Measurements from ENCODE around the gene TTLL11.

The TTLL11 gene

DNA sequence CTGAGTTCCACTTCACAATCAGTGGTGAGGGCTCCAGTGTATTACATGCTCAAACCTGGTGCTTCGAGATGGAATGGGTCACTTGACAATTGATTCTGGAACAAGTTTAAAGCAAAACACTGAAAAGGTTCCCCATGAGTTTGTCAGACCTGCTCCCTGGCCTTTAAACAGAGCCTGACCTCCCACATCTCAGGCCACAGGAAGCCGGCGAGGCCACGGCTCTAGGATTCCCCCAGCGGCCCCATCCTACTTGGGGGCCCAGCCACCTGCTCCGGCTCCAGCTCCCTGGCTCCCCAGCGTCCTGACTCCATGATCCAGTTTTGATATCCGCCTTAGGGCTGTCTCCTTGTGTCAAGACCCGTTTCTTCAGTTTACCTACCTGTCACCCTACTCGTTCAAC, 62.0 kb downstream of the TTLL11 start:
- TF ChIP-seq, protein P1, sequence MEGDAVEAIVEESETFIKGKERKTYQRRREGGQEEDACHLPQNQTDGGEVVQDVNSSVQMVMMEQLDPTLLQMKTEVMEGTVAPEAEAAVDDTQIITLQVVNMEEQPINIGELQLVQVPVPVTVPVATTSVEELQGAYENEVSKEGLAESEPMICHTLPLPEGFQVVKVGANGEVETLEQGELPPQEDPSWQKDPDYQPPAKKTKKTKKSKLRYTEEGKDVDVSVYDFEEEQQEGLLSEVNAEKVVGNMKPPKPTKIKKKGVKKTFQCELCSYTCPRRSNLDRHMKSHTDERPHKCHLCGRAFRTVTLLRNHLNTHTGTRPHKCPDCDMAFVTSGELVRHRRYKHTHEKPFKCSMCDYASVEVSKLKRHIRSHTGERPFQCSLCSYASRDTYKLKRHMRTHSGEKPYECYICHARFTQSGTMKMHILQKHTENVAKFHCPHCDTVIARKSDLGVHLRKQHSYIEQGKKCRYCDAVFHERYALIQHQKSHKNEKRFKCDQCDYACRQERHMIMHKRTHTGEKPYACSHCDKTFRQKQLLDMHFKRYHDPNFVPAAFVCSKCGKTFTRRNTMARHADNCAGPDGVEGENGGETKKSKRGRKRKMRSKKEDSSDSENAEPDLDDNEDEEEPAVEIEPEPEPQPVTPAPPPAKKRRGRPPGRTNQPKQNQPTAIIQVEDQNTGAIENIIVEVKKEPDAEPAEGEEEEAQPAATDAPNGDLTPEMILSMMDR (conservative IDR thresholded peaks at IDR 0.05; ENCODE audit: low read depth, low read length): no peak
- H3K4me3 ChIP-seq (ENCODE audit: low read depth, low read length): no peak overlapping the region
- DNase-seq (ENCODE audit: low read depth): no peak

DNA sequence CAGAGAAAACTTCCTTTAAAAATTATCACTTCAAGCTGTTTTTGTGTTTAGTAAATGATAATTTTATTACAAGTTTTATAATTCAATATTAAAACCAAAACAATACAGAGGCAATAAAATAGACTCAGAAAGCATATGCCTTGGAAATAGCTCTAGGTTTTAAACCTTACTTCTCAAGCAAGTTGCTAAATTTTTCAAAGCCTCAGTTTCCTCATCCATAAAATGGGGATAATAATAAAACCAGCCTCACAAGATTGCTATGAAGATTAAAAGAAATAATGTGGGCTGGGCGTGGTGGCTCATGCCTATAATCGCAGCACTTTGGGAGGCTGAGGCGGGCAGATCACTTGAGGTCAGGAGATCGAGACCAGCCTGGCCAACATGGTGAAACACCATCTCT, 62.8 kb downstream of the TTLL11 start:
- DNase-seq (ENCODE audit: low read depth): no peak
- no peak overlapping the region for H3K4me3 ChIP-seq (ENCODE audit: low read depth, low read length)
- TF ChIP-seq, protein P1 (conservative IDR thresholded peaks at IDR 0.05; ENCODE audit: low read depth, low read length): no peak

DNA sequence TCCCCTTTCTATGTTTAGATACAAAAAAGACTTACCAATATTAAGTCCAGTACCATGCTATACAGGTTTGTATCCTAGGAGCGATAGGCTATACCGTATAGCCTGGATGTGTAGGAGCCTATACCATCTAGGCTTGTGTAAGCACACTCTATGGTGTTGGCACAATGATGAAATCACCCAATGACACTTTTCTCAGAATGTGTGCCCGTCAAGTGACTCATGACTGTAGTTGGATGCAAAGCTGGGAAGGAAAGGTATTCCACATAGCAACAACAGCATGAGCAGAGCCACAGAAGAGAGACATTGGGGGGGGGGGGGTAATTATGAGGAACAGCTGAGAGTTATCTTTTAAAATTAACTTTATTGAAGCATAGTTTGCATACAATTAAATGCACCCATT, 63.2 kb downstream of the TTLL11 start:
- DNase-seq (ENCODE audit: low read depth): no peak
- H3K4me3 ChIP-seq (ENCODE audit: low read depth, low read length): no peak overlapping the region
- TF ChIP-seq, protein P1 (conservative IDR thresholded peaks at IDR 0.05; ENCODE audit: low read depth, low read length): no peak

DNA sequence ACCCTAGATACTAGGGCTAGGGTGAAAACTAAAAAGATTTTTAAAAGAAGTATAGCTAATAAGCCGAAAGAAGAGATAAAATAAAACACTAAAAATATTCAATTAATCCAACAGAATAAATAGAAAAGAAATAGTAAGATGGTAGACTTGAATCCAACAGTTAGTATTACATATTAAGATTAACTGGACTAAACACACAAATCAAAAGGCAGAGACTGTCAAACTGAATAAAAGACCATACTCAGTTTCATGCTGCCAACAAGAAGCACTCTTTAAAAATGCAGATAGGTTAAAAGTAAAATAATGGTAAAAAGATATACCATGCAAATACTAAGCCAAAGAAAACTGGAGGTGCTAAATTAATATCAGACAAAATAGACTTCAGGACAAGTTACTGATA, 65.0 kb downstream of the TTLL11 start:
- TF ChIP-seq, protein P1 (conservative IDR thresholded peaks at IDR 0.05; ENCODE audit: low read depth, low read length): no peak
- DNase-seq (ENCODE audit: low read depth): no peak
- H3K4me3 ChIP-seq (ENCODE audit: low read depth, low read length): no peak overlapping the region

DNA sequence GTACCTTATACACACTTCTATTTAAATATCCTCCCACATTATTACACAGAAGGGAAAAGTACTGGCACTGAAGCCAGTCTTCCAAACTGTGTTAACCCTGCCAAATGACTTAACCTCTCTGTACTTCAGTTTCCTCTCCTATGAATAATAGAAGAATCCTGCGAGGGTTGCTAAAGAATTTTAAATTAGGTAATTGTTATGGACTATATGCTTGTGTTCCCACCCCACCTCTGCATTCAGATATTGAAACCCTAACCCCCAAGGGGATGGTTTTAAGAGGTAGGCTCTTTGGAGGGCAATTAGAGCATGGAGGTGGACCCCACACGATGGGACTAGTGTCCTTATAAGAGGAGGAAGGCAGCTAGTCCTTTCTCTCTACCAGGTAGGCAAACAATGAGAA, 72.7 kb downstream of the TTLL11 start:
- no peak overlapping the region for H3K4me3 ChIP-seq (ENCODE audit: low read depth, low read length)
- TF ChIP-seq, protein P1 (conservative IDR thresholded peaks at IDR 0.05; ENCODE audit: low read depth, low read length): no peak
- DNase-seq (ENCODE audit: low read depth): peak; percentile 16

DNA sequence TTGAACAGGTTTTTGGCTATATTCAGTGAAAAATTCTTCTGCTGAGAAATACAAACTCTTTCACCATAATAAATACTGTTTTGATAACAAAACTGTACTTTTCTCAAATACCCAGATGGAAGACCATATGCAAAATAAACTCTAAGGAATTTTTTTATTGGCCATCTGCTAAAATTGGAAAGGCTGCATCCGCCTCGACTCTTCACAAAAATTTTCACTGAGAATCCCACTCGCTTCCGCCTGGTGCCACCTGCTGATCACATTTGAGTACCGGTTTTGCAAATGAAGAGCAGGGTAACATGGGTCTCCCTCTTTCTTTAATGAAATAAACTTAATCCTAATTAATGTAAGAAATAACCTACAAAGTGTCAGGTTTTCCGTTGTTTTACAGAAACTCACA, 76.4 kb downstream of the TTLL11 start:
- TF ChIP-seq, protein P1 (conservative IDR thresholded peaks at IDR 0.05; ENCODE audit: low read depth, low read length): peak; percentile 70
- peak; percentile 50 for DNase-seq (ENCODE audit: low read depth)
- H3K4me3 ChIP-seq (ENCODE audit: low read depth, low read length): no peak overlapping the region

DNA sequence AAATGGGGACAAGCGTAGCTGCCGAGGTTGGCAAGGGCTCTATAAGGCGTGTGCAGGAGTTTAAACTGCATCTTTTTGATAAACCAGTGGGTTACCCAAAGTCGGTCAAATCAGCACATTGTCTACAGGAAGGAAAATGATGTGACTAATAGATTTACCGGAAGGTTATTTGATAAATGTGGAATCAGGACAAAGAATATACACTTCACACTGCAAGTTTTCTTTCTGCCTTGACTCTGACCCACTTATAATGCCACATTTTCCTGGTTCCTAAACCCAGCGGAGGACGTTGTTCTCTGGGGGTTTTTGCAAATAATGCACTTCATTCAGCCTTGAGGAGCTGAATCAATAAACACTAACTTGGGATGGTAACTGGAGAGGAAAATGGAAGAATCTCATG, 76.8 kb downstream of the TTLL11 start:
- H3K4me3 ChIP-seq (ENCODE audit: low read depth, low read length): no peak overlapping the region
- DNase-seq (ENCODE audit: low read depth): no peak
- TF ChIP-seq, protein P1 (conservative IDR thresholded peaks at IDR 0.05; ENCODE audit: low read depth, low read length): no peak
